ENCODE measurements around the gene OPCML.

Gene OPCML

DNA sequence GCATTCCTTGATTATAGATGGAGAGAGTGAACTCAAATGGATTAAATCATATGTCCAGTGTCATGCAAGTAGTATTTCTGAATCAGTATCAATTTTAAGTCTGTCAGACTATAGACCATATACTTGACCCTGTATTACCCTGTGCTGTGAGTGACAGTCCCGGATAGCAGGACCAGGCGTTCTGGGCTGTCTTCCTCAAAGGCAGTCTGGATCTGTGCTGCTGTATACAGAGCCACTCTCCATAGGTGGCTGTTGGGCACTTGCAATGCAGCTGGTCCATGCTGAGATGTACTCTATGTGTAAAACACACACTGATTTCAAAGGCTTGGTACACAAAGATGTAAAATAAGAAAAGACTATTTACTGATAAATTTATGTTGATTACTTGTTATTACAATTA, 294.3 kb downstream of the OPCML start:
- H3K9me3 ChIP-seq (ENCODE audit: control insufficient read depth, insufficient read depth, low read length): no peaks in the 10 kb centered on the region
- H3K27me3 ChIP-seq (ENCODE audit: control insufficient read depth, low read length): no peaks in the 10 kb centered on the region
- H3K4me3 ChIP-seq (ENCODE audit: low read length): no peak overlapping the region
- H3K4me2 ChIP-seq (ENCODE audit: low read length): no peak overlapping the region
- H3K79me2 ChIP-seq (ENCODE audit: control insufficient read depth, low read length): no peaks in the 10 kb centered on the region
- no peaks in the 10 kb centered on the region for H3F3A ChIP-seq (ENCODE audit: control insufficient read depth, insufficient read depth)
- no peaks in the 10 kb centered on the region for H3K9me2 ChIP-seq (replicated peaks; ENCODE audit: control insufficient read depth, low read length)
- no peak overlapping the region for H3K27ac ChIP-seq (ENCODE audit: low read depth, low read length)
- no peaks in the 10 kb centered on the region for H3K36me3 ChIP-seq (ENCODE audit: control insufficient read depth, low read length)
- H4K20me1 ChIP-seq (ENCODE audit: control insufficient read depth, insufficient read depth, low read depth, low read length): no peaks in the 10 kb centered on the region
- TF ChIP-seq CTCF (IDR thresholded peaks at IDR 0.05; ENCODE audit: low read depth, low read length, poor library complexity, severe bottlenecking): no peak
- TF ChIP-seq EZH2phosphoT487 (IDR thresholded peaks at IDR 0.05; ENCODE audit: borderline replicate concordance, low read length): no peak
- no peaks in the 10 kb centered on the region for H3K4me1 ChIP-seq (ENCODE audit: control insufficient read depth, low read length)

GRCh38 chr11:133235381-133235780, 296.9 kb downstream of the OPCML start:
- Histone ChIP-seq H3K36me3 (ENCODE audit: control insufficient read depth, low read length) (no peaks in the 10 kb centered on the region), H3K79me2 (ENCODE audit: control insufficient read depth, low read length) (no peaks in the 10 kb centered on the region), H3K9me3 (ENCODE audit: control insufficient read depth, insufficient read depth, low read length) (no peaks in the 10 kb centered on the region), H4K20me1 (ENCODE audit: control insufficient read depth, insufficient read depth, low read depth, low read length) (no peaks in the 10 kb centered on the region), H3K4me2 (ENCODE audit: low read length) (no peak overlapping the region), H3K9me2 (replicated peaks; ENCODE audit: control insufficient read depth, low read length) (no peaks in the 10 kb centered on the region), H3K4me1 (ENCODE audit: control insufficient read depth, low read length) (no peaks in the 10 kb centered on the region), H3F3A (ENCODE audit: control insufficient read depth, insufficient read depth) (no peaks in the 10 kb centered on the region), H3K27me3 (ENCODE audit: control insufficient read depth, low read length) (no peaks in the 10 kb centered on the region), H3K27ac (ENCODE audit: low read depth, low read length) (no peak overlapping the region), H3K4me3 (ENCODE audit: low read length) (no peak overlapping the region)
- TF ChIP-seq EZH2phosphoT487 (IDR thresholded peaks at IDR 0.05; ENCODE audit: borderline replicate concordance, low read length): no peak

GRCh38 chr11:133234883-133235282, 297.4 kb downstream of the OPCML start:
- Histone ChIP-seq H3K36me3 (ENCODE audit: control insufficient read depth, low read length) (no peaks in the 10 kb centered on the region), H3K27ac (ENCODE audit: low read depth, low read length) (no peak overlapping the region)

GRCh38 chr11:133232665-133233064, 299.6 kb downstream of the OPCML start:
- Histone ChIP-seq H3K4me3 (ENCODE audit: low read length) (no peak overlapping the region), H3K4me2 (ENCODE audit: low read length) (no peak overlapping the region), H4K20me1 (ENCODE audit: control insufficient read depth, insufficient read depth, low read depth, low read length) (no peaks in the 10 kb centered on the region), H3K27ac (ENCODE audit: low read depth, low read length) (no peak overlapping the region), H3K4me1 (ENCODE audit: control insufficient read depth, low read length) (no peaks in the 10 kb centered on the region), H3K9me3 (ENCODE audit: control insufficient read depth, insufficient read depth, low read length) (no peaks in the 10 kb centered on the region), H3K79me2 (ENCODE audit: control insufficient read depth, low read length) (no peaks in the 10 kb centered on the region), H3K27me3 (ENCODE audit: control insufficient read depth, low read length) (no peaks in the 10 kb centered on the region), H3K36me3 (ENCODE audit: control insufficient read depth, low read length) (no peaks in the 10 kb centered on the region), H3F3A (ENCODE audit: control insufficient read depth, insufficient read depth) (no peaks in the 10 kb centered on the region), H3K9me2 (replicated peaks; ENCODE audit: control insufficient read depth, low read length) (no peaks in the 10 kb centered on the region)
- TF ChIP-seq CTCF (IDR thresholded peaks at IDR 0.05; ENCODE audit: low read depth, low read length, poor library complexity, severe bottlenecking): no peak

More at GRCh38 chr11:133234883-133235282, 297.4 kb downstream of the OPCML start:
- H4K20me1 ChIP-seq (ENCODE audit: control insufficient read depth, insufficient read depth, low read depth, low read length): no peaks in the 10 kb centered on the region
- TF ChIP-seq EZH2phosphoT487 (IDR thresholded peaks at IDR 0.05; ENCODE audit: borderline replicate concordance, low read length) (no peak), CTCF (IDR thresholded peaks at IDR 0.05; ENCODE audit: low read depth, low read length, poor library complexity, severe bottlenecking) (no peak)
- H3K79me2 ChIP-seq (ENCODE audit: control insufficient read depth, low read length): no peaks in the 10 kb centered on the region
- no peaks in the 10 kb centered on the region for H3K9me3 ChIP-seq (ENCODE audit: control insufficient read depth, insufficient read depth, low read length)
- no peak overlapping the region for H3K4me2 ChIP-seq (ENCODE audit: low read length)
- H3F3A ChIP-seq (ENCODE audit: control insufficient read depth, insufficient read depth): no peaks in the 10 kb centered on the region
- H3K9me2 ChIP-seq (replicated peaks; ENCODE audit: control insufficient read depth, low read length): no peaks in the 10 kb centered on the region
- H3K4me1 ChIP-seq (ENCODE audit: control insufficient read depth, low read length): no peaks in the 10 kb centered on the region
- H3K27me3 ChIP-seq (ENCODE audit: control insufficient read depth, low read length): no peaks in the 10 kb centered on the region
- H3K4me3 ChIP-seq (ENCODE audit: low read length): no peak overlapping the region

Data from DOHH2 (cell line).